A673 (cell line): ENCODE data around the gene FCN3. TPM values are rescaled to one million over a fixed set of nuclear protein-coding genes. Genes with fewer than 3 reads are reported as not detected.

ENCODE experiments used
- BruUV-seq: library from RNA; stranded (reverse); fragments of 400-500 nt; replicated peaks from 2 replicates; lab custom pipeline; 2021; lab: Mats Ljungman, UMichigan
- CTCF ChIA-PET: fragments of 300-600 bp; sonication (Branson Sonifier 250); formaldehyde crosslinking; loops from one replicate; lab custom pipeline; 2022; ENCODE audit warnings: antibody characterized with exemption; lab: Charles Lee
- POLR2A ChIA-PET: fragments of 300-600 bp; sonication (Branson Sonifier 250); formaldehyde crosslinking; loops from one replicate; lab custom pipeline; 2022; ENCODE audit warnings: antibody characterized with exemption; ENCODE audit not compliant: low non-redundant PET; lab: Charles Lee
- DNase-seq: peaks from one replicate; pipeline ENCODE4 v3.0.0-alpha.2; 2015; ENCODE audit warnings: low spot score
- H3K27ac ChIP-seq: fragments of 200-600 bp; sonication (generic); 2 replicates; pipeline ENCODE4 v1.5.1; 2016; ENCODE audit warnings: mixed run types, low read depth, mild to moderate bottlenecking, mixed read lengths, antibody characterized with exemption, low read length; ENCODE audit not compliant: poor library complexity, severe bottlenecking
- H3K27me3 ChIP-seq: fragments of 200-600 bp; sonication (generic); replicated peaks from 2 replicates; pipeline ENCODE4 v1.6.1; 2017; ENCODE audit warnings: mixed run types, low read depth, mild to moderate bottlenecking, mixed read lengths, antibody characterized with exemption, low read length; ENCODE audit not compliant: insufficient read depth, poor library complexity
- H3K36me3 ChIP-seq: fragments of 200-600 bp; sonication (generic); 2 replicates; pipeline ENCODE4 v1.6.1; 2016; ENCODE audit warnings: mixed run types, mild to moderate bottlenecking, mixed read lengths, antibody characterized with exemption, low read length; ENCODE audit not compliant: insufficient read depth, poor library complexity, severe bottlenecking
- H3K4me1 ChIP-seq: fragments of 200-600 bp; sonication (generic); 2 replicates; pipeline ENCODE4 v1.6.1; 2017; ENCODE audit warnings: mixed run types, mild to moderate bottlenecking, mixed read lengths, antibody characterized with exemption, low read length; ENCODE audit not compliant: insufficient read depth, poor library complexity, severe bottlenecking
- H3K4me3 ChIP-seq: fragments of 200-600 bp; sonication (generic); 2 replicates; pipeline ENCODE4 v1.5.1; 2016; ENCODE audit warnings: low read depth, mixed run types, mild to moderate bottlenecking, mixed read lengths, low read length; ENCODE audit not compliant: poor library complexity, severe bottlenecking
- H3K9me3 ChIP-seq: fragments of 200-600 bp; sonication (generic); 2 replicates; pipeline ENCODE4 v1.6.1; 2016; ENCODE audit warnings: mixed run types, low read depth, mild to moderate bottlenecking, mixed read lengths, antibody characterized with exemption, low read length; ENCODE audit not compliant: poor library complexity, severe bottlenecking
- CTCF ChIP-seq: fragments of 300-800, 200-600 bp; sonication (generic); conservative IDR thresholded peaks from 2 replicates; pipeline ENCODE4 v1.5.1; 2017; ENCODE audit warnings: low read depth, mild to moderate bottlenecking, antibody characterized with exemption, low read length, moderate library complexity, mixed read lengths
- EZH2 ChIP-seq: fragments of 200-600 bp; sonication (generic); IDR thresholded peaks from 2 replicates; pipeline ENCODE4 v1.6.1; 2017; ENCODE audit warnings: borderline replicate concordance, low read depth, mild to moderate bottlenecking, mixed read lengths, antibody characterized with exemption, low read length; ENCODE audit not compliant: poor library complexity, severe bottlenecking
- intact Hi-C: fragments of 100-400 bp; cut with micrococcal nuclease; formaldehyde crosslinking; loops from one replicate; pipeline ENCODE4 v1.10.0; 2022; ENCODE audit not compliant: unreplicated experiment
- total RNA-seq: library from RNA; stranded (reverse); gene quantifications from 2 replicates; pipeline ENCODE4 v1.2.3, GENCODE V29; 2021

Gene FCN3
- total RNA-seq, 1 experiment from 2014 or later: not detected

- Histone ChIP-seq H3K4me1 (peaks cover 4% of the 10 kb centered on the region), H3K27ac (no peak overlapping the region), H3K4me3 (no peak overlapping the region), H3K9me3 (no peaks in the 10 kb centered on the region), H3K36me3 (no peaks in the 10 kb centered on the region), H3K27me3 (no peaks in the 10 kb centered on the region)
- no TSS peak for BruUV-seq
- TF ChIP-seq EZH2 (no peak), CTCF (no peak)
- ChIA-PET POLR2A (no interaction called here), CTCF (no interaction called here)
- no peak for DNase-seq
- intact Hi-C loops: no loop called here
Observed at GRCh38 chr1:27360159-27361043, 14.2 kb downstream of the FCN3 start.

- TF ChIP-seq CTCF (no peak), EZH2 (no peak)
- Histone ChIP-seq H3K9me3 (no peaks in the 10 kb centered on the region), H3K4me1 (no peaks in the 10 kb centered on the region), H3K27ac (no peak overlapping the region), H3K4me3 (no peak overlapping the region), H3K36me3 (no peaks in the 10 kb centered on the region), H3K27me3 (no peaks in the 10 kb centered on the region)
- ChIA-PET CTCF (no interaction called here), POLR2A (no interaction called here)
- no TSS peak for BruUV-seq
- no peak for DNase-seq
- intact Hi-C loops: no loop called here
Observed at GRCh38 chr1:27359822-27360158, 14.8 kb downstream of the FCN3 start.

- intact Hi-C loops: no loop called here
- POLR2A ChIA-PET: no interaction called here
- no peaks in the 10 kb centered on the region for H3K27me3 ChIP-seq
- no peaks in the 10 kb centered on the region for H3K9me3 ChIP-seq
- DNase-seq: no peak
- CTCF ChIA-PET: no interaction called here
- no peaks in the 10 kb centered on the region for H3K4me1 ChIP-seq
- H3K27ac ChIP-seq: no peak overlapping the region
- BruUV-seq: no TSS peak
- TF ChIP-seq EZH2: no peak
- TF ChIP-seq CTCF: no peak
- no peaks in the 10 kb centered on the region for H3K36me3 ChIP-seq
- H3K4me3 ChIP-seq: no peak overlapping the region
Observed at GRCh38 chr1:27358928-27359313, 15.7 kb downstream of the FCN3 start.
